H1 (cell line): Measurements from ENCODE around the gene TMEM44. TPM values are rescaled to one million over a fixed set of nuclear protein-coding genes. Genes with fewer than 3 reads are reported as not detected.

Source experiments
- ASH2L ChIP-seq: fragments of 200-600, 300-600 bp; sonication (generic); IDR thresholded peaks from one replicate; pipeline ENCODE4 v1.7.1; 2017; ENCODE audit warnings: low read length
- BACH1 ChIP-seq: IDR thresholded peaks from 2 replicates; pipeline ENCODE4 v1.6.1; 2012; ENCODE audit warnings: low read length, improper control_type of control experiment
- BRCA1 ChIP-seq: IDR thresholded peaks from 2 replicates; pipeline ENCODE4 v1.6.1; 2012; ENCODE audit warnings: low read depth, low read length, improper control_type of control experiment
- CHD2 ChIP-seq: IDR thresholded peaks from 2 replicates; pipeline ENCODE4 v1.6.1; 2012; ENCODE audit warnings: low read length, improper control_type of control experiment
- KDM5A ChIP-seq: fragments of 200-600 bp; IDR thresholded peaks from 2 replicates; pipeline ENCODE4 v1.7.1; 2012; ENCODE audit warnings: mild to moderate bottlenecking, low read length, inconsistent platforms, mixed read lengths
- NANOG ChIP-seq: IDR thresholded peaks from 2 replicates; pipeline ENCODE4 v1.6.1; 2011; ENCODE audit warnings: low read length, low read depth, mild to moderate bottlenecking, inconsistent platforms; ENCODE audit not compliant: insufficient read depth, poor library complexity, severe bottlenecking
- SIX5 ChIP-seq: IDR thresholded peaks from 2 replicates; pipeline ENCODE4 v1.6.1; 2011; ENCODE audit warnings: mild to moderate bottlenecking, low read depth, low read length
- SP4 ChIP-seq: IDR thresholded peaks from 2 replicates; pipeline ENCODE4 v1.6.1; 2012; ENCODE audit warnings: low read length, inconsistent platforms
- polyA plus RNA-seq, 7 experiments: library from polyadenylated mRNA; depleted of rRNA in 3 of 7; stranded (reverse) in 5 of 7; unstranded in 2 of 7; fragments of >200 nt in 5 of 7; fragments of 200-250 nt in 2 of 7; gene quantifications; 1 replicate in 5 of 7; 2 replicates in 1 of 7; 4 replicates in 1 of 7; pipeline versions ENCODE4 v1.2.1 to v1.2.3, GENCODE V29; 2011 to 2013; ENCODE audit warnings: missing spikeins in 2 of 7, mixed read lengths in 2 of 7
- total RNA-seq: library from RNA; stranded (reverse); fragmentation: NEBNext Ultra II Directional; extraction: Animal tissue kit (Norgen Biotek cat#: 25700); gene quantifications from 2 replicates; pipeline ENCODE4 v1.2.1, GENCODE V29; 2021
- TF ChIP-seq, protein P1 (sequence below): fragments of 300-600 bp; sonication (generic); IDR thresholded peaks from 2 replicates; pipeline ENCODE4 v1.7.1; 2012; ENCODE audit warnings: low read length, moderate library complexity, mild to moderate bottlenecking, inconsistent platforms; ENCODE audit not compliant: insufficient replicate concordance
- TF ChIP-seq, protein P2 (sequence below), 3 experiments: IDR thresholded peaks; 1 replicate in 2 of 3; 2 replicates in 1 of 3; pipeline versions ENCODE4 v1.5.1 to v1.6.1; 2011; ENCODE audit warnings: low read length in 3 of 3, mild to moderate bottlenecking in 3 of 3, inconsistent platforms in 2 of 3, low read depth in 1 of 3, moderate library complexity in 1 of 3; ENCODE audit not compliant: insufficient read depth in 1 of 3; ENCODE audit errors: control extremely low read depth in 1 of 3

The TMEM44 gene
- total and polyA plus RNA-seq, 2 of the 8 experiments (the other 6 are each of a cell fraction or from before 2014, with no cell fraction given), result 14.0 to 16.7 TPM

DNA sequence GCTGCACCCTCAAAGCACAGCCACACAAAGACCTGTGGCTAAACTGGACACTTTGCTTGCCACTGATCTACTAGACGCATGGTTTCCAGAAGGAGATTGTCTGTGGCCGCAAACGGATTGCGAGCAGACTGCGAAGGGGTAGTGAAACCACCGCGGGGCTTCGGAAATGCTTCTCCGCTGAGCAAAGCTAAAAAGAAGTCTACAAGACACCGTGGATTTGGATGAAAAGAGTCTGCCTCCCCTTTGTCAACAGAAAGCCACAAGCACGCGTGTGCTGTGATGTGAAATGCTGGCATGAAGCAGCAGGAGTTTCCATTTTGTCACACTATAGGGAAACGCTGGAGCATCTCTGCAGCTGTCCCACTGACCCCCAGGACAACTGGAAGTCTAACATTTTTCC, 63.0 kb downstream of the TMEM44 start (continued):
- TF ChIP-seq, protein P1, sequence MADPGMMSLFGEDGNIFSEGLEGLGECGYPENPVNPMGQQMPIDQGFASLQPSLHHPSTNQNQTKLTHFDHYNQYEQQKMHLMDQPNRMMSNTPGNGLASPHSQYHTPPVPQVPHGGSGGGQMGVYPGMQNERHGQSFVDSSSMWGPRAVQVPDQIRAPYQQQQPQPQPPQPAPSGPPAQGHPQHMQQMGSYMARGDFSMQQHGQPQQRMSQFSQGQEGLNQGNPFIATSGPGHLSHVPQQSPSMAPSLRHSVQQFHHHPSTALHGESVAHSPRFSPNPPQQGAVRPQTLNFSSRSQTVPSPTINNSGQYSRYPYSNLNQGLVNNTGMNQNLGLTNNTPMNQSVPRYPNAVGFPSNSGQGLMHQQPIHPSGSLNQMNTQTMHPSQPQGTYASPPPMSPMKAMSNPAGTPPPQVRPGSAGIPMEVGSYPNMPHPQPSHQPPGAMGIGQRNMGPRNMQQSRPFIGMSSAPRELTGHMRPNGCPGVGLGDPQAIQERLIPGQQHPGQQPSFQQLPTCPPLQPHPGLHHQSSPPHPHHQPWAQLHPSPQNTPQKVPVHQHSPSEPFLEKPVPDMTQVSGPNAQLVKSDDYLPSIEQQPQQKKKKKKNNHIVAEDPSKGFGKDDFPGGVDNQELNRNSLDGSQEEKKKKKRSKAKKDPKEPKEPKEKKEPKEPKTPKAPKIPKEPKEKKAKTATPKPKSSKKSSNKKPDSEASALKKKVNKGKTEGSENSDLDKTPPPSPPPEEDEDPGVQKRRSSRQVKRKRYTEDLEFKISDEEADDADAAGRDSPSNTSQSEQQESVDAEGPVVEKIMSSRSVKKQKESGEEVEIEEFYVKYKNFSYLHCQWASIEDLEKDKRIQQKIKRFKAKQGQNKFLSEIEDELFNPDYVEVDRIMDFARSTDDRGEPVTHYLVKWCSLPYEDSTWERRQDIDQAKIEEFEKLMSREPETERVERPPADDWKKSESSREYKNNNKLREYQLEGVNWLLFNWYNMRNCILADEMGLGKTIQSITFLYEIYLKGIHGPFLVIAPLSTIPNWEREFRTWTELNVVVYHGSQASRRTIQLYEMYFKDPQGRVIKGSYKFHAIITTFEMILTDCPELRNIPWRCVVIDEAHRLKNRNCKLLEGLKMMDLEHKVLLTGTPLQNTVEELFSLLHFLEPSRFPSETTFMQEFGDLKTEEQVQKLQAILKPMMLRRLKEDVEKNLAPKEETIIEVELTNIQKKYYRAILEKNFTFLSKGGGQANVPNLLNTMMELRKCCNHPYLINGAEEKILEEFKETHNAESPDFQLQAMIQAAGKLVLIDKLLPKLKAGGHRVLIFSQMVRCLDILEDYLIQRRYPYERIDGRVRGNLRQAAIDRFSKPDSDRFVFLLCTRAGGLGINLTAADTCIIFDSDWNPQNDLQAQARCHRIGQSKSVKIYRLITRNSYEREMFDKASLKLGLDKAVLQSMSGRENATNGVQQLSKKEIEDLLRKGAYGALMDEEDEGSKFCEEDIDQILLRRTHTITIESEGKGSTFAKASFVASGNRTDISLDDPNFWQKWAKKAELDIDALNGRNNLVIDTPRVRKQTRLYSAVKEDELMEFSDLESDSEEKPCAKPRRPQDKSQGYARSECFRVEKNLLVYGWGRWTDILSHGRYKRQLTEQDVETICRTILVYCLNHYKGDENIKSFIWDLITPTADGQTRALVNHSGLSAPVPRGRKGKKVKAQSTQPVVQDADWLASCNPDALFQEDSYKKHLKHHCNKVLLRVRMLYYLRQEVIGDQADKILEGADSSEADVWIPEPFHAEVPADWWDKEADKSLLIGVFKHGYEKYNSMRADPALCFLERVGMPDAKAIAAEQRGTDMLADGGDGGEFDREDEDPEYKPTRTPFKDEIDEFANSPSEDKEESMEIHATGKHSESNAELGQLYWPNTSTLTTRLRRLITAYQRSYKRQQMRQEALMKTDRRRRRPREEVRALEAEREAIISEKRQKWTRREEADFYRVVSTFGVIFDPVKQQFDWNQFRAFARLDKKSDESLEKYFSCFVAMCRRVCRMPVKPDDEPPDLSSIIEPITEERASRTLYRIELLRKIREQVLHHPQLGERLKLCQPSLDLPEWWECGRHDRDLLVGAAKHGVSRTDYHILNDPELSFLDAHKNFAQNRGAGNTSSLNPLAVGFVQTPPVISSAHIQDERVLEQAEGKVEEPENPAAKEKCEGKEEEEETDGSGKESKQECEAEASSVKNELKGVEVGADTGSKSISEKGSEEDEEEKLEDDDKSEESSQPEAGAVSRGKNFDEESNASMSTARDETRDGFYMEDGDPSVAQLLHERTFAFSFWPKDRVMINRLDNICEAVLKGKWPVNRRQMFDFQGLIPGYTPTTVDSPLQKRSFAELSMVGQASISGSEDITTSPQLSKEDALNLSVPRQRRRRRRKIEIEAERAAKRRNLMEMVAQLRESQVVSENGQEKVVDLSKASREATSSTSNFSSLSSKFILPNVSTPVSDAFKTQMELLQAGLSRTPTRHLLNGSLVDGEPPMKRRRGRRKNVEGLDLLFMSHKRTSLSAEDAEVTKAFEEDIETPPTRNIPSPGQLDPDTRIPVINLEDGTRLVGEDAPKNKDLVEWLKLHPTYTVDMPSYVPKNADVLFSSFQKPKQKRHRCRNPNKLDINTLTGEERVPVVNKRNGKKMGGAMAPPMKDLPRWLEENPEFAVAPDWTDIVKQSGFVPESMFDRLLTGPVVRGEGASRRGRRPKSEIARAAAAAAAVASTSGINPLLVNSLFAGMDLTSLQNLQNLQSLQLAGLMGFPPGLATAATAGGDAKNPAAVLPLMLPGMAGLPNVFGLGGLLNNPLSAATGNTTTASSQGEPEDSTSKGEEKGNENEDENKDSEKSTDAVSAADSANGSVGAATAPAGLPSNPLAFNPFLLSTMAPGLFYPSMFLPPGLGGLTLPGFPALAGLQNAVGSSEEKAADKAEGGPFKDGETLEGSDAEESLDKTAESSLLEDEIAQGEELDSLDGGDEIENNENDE, result no peak
- no peak for TF ChIP-seq NANOG
- TF ChIP-seq CHD2, result no peak
- TF ChIP-seq ASH2L, result no peak
- TF ChIP-seq SP4, result no peak
- TF ChIP-seq SIX5, result no peak
- no peak for TF ChIP-seq BACH1
- TF ChIP-seq BRCA1, result no peak
- TF ChIP-seq, protein P2, sequence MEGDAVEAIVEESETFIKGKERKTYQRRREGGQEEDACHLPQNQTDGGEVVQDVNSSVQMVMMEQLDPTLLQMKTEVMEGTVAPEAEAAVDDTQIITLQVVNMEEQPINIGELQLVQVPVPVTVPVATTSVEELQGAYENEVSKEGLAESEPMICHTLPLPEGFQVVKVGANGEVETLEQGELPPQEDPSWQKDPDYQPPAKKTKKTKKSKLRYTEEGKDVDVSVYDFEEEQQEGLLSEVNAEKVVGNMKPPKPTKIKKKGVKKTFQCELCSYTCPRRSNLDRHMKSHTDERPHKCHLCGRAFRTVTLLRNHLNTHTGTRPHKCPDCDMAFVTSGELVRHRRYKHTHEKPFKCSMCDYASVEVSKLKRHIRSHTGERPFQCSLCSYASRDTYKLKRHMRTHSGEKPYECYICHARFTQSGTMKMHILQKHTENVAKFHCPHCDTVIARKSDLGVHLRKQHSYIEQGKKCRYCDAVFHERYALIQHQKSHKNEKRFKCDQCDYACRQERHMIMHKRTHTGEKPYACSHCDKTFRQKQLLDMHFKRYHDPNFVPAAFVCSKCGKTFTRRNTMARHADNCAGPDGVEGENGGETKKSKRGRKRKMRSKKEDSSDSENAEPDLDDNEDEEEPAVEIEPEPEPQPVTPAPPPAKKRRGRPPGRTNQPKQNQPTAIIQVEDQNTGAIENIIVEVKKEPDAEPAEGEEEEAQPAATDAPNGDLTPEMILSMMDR (IDR thresholded peaks at IDR 0.05; ENCODE audit: control extremely low read depth in 1 of 3, insufficient read depth in 1 of 3, low read depth in 1 of 3, low read length in 3 of 3), result no peak
- TF ChIP-seq KDM5A, result no peak
